Lower leg skin (tissue), 4 donors: ENCODE data around the gene ADNP. TPM values are rescaled to one million over a fixed set of nuclear protein-coding genes. Genes with fewer than 3 reads are reported as not detected.
A peak's percentile ranks its signal among the peaks of the same experiment; 100 is the strongest.
"Not testable (repeated sequence)": the region's sequence is repeated elsewhere in the genome, so short reads cannot be mapped to it uniquely, and the experiment has no call there.

Experiments
- DNase-seq, 2 donors: peaks; one replicate each; pipeline ENCODE4 v3.0.0-alpha.2; 2019; ENCODE audit warnings: low spot score in 2 of 2
- H3K4me3 ChIP-seq: fragments of 200-600 bp; sonication (generic); 2 replicates; pipeline ENCODE4 v1.5.1; 2017; ENCODE audit warnings: mild to moderate bottlenecking, low read depth; ENCODE audit not compliant: poor library complexity, severe bottlenecking
- CTCF ChIP-seq, 3 donors: fragments of 450-650 bp; IDR thresholded peaks; one replicate each; pipeline ENCODE4 v1.5.1; 2016; ENCODE audit warnings: antibody characterized with exemption in 3 of 3, mild to moderate bottlenecking in 3 of 3, moderate library complexity in 2 of 3
- POLR2A ChIP-seq, 2 donors: fragments of 450-650 bp; IDR thresholded peaks; one replicate each; pipeline ENCODE4 v1.6.1; 2016 to 2017; ENCODE audit warnings: antibody characterized with exemption in 2 of 2, mild to moderate bottlenecking in 1 of 2, moderate library complexity in 1 of 2
- WGBS, 2 donors: methylation state at CpG; one replicate each; pipeline ENCODE4 v1.1.5; 2018; 5-methylcytosine and 5-hydroxymethylcytosine counted together
- intact Hi-C: fragments of 100-400 bp; cut with DNase I; formaldehyde crosslinking; loops from one replicate; pipeline ENCODE4 v1.15.0; 2023; ENCODE audit warnings: low total_unique reads
- total RNA-seq, 4 donors: library from RNA; depleted of rRNA; stranded (reverse); fragments of >200 nt; gene quantifications; one replicate each; pipeline ENCODE4 v1.1.0, GENCODE V29; 2016

ADNP gene
- total RNA-seq, 4 donors from 2014 or later: 46.9 to 64.0 (median 53.3) TPM

GRCh38 chr20:50886184-50886790 lies 45.0 kb downstream of the ADNP start:
- no peak overlapping the region for H3K4me3 ChIP-seq
- intact Hi-C loops: no loop called here
- no peak for TF ChIP-seq POLR2A (IDR thresholded peaks at IDR 0.05)
- no peak for TF ChIP-seq CTCF (IDR thresholded peaks at IDR 0.05)
- WGBS, 2 donors: 84 to 86% methylated on average over 12 of the region's 12 CpGs
- DNase-seq: peak in 1 of 2 donors; percentile 61

- 89 to 94% methylated on average over 5 of the region's 5 CpGs for WGBS, 2 donors
- intact Hi-C loops: no loop called here
- TF ChIP-seq CTCF (IDR thresholded peaks at IDR 0.05): no peak
- TF ChIP-seq POLR2A (IDR thresholded peaks at IDR 0.05): no peak
- no peak overlapping the region for H3K4me3 ChIP-seq
- DNase-seq: peak in 1 of 2 donors; percentile 45
Measured at GRCh38 chr20:50885781-50886180, 45.5 kb downstream of the ADNP start.

- DNase-seq: peak in 1 of 2 donors; percentile 56
- no peak overlapping the region for H3K4me3 ChIP-seq
- 73 to 92% methylated on average over 7 of the region's 7 CpGs for WGBS, 2 donors
- TF ChIP-seq CTCF (IDR thresholded peaks at IDR 0.05) (no peak), POLR2A (IDR thresholded peaks at IDR 0.05) (no peak)
- intact Hi-C loops: no loop called here
Measured at GRCh38 chr20:50885068-50885467, 46.2 kb downstream of the ADNP start.

- intact Hi-C loops: no loop called here
- TF ChIP-seq POLR2A (IDR thresholded peaks at IDR 0.05) (no peak), CTCF (IDR thresholded peaks at IDR 0.05) (no peak)
- peak in 1 of 2 donors; percentile 65 for DNase-seq
- 87 to 89% methylated on average over 11 of the region's 11 CpGs for WGBS, 2 donors
- no peak overlapping the region for H3K4me3 ChIP-seq
Measured at GRCh38 chr20:50883856-50884255, 47.4 kb downstream of the ADNP start.

- H3K4me3 ChIP-seq, intact Hi-C loops: not testable (repeated sequence)
- peak in 1 of 2 donors; percentile 37 for DNase-seq
- 89 to 98% methylated on average over 5 of the region's 5 CpGs for WGBS, 2 donors
Measured at GRCh38 chr20:50881759-50882424, 49.3 kb downstream of the ADNP start.

GRCh38 chr20:50879649-50880550 lies 51.3 kb downstream of the ADNP start:
- intact Hi-C loops: no loop called here
- no peak for TF ChIP-seq POLR2A (IDR thresholded peaks at IDR 0.05)
- no peak for TF ChIP-seq CTCF (IDR thresholded peaks at IDR 0.05)
- DNase-seq: peak in 1 of 2 donors; percentile 80
- 87 to 90% methylated on average over 18 to 20 of the region's 20 CpGs for WGBS, 2 donors
- no peak overlapping the region for H3K4me3 ChIP-seq
